ENCODE results near the gene ANK3. TPM values are rescaled to one million over a fixed set of nuclear protein-coding genes. Genes with fewer than 3 reads are reported as not detected.

The ANK3 gene
- total RNA-seq, 1 experiment from 2014 or later = 29.8 TPM

GRCh38 chr10:60397792-60398191 is 8.1 kb upstream of the ANK3 start:
- no peaks in the 10 kb centered on the region for H3K4me1 Mint-ChIP-seq (ENCODE audit: low read depth, unreplicated experiment)
- H3K27ac Mint-ChIP-seq (ENCODE audit: unreplicated experiment) = no peak overlapping the region
- DNase-seq = no peak

GRCh38 chr10:60396766-60397165 is 7.1 kb upstream of the ANK3 start:
- intact Hi-C loops (cut with micrococcal nuclease; ENCODE audit: unreplicated experiment) = no loop called here
- TF ChIP-seq CTCF (IDR thresholded peaks at IDR 0.05; ENCODE audit: unreplicated experiment) = no peak
- no peaks in the 10 kb centered on the region for H3K36me3 Mint-ChIP-seq (ENCODE audit: insufficient read depth, unreplicated experiment)
- H3K4me3 Mint-ChIP-seq (ENCODE audit: low read depth, unreplicated experiment) = no peak overlapping the region
- H3K27ac Mint-ChIP-seq (ENCODE audit: unreplicated experiment) = no peak overlapping the region
- no peaks in the 10 kb centered on the region for H3K4me1 Mint-ChIP-seq (ENCODE audit: low read depth, unreplicated experiment)
- no peak for DNase-seq
- no peaks in the 10 kb centered on the region for H3K9me3 Mint-ChIP-seq (ENCODE audit: low read depth, unreplicated experiment)
- no TSS peak for BruUV-seq (replicated peaks)
- H3K27me3 Mint-ChIP-seq (ENCODE audit: unreplicated experiment) = no peaks in the 10 kb centered on the region
- CTCF ChIA-PET = interaction anchor here (1.2 kb wide), 1 partner anchor 12 kb away, joined by 3 read pairs; no protein-coding TSS in a partner anchor

More at GRCh38 chr10:60397792-60398191, 8.1 kb upstream of the ANK3 start:
- Mint-ChIP-seq H3K36me3 (ENCODE audit: insufficient read depth, unreplicated experiment) (no peaks in the 10 kb centered on the region), H3K4me3 (ENCODE audit: low read depth, unreplicated experiment) (no peak overlapping the region), H3K9me3 (ENCODE audit: low read depth, unreplicated experiment) (no peaks in the 10 kb centered on the region), H3K27me3 (ENCODE audit: unreplicated experiment) (no peaks in the 10 kb centered on the region)
- no TSS peak for BruUV-seq (replicated peaks)
- TF ChIP-seq CTCF (IDR thresholded peaks at IDR 0.05; ENCODE audit: unreplicated experiment) = no peak
- CTCF ChIA-PET = no interaction called here
- intact Hi-C loops (cut with micrococcal nuclease; ENCODE audit: unreplicated experiment) = no loop called here

GRCh38 chr10:60395711-60396110 is 6.0 kb upstream of the ANK3 start:
- no peaks in the 10 kb centered on the region for H3K27me3 Mint-ChIP-seq (ENCODE audit: unreplicated experiment)
- intact Hi-C loops (cut with micrococcal nuclease; ENCODE audit: unreplicated experiment) = no loop called here
- H3K4me1 Mint-ChIP-seq (ENCODE audit: low read depth, unreplicated experiment) = no peaks in the 10 kb centered on the region
- no peak for TF ChIP-seq CTCF (IDR thresholded peaks at IDR 0.05; ENCODE audit: unreplicated experiment)
- CTCF ChIA-PET = interaction anchor here (1.2 kb wide), 1 partner anchor 11 kb away, joined by 3 read pairs; no protein-coding TSS in a partner anchor
- no peak for DNase-seq
- no peaks in the 10 kb centered on the region for H3K36me3 Mint-ChIP-seq (ENCODE audit: insufficient read depth, unreplicated experiment)
- H3K9me3 Mint-ChIP-seq (ENCODE audit: low read depth, unreplicated experiment) = no peaks in the 10 kb centered on the region
- no peak overlapping the region for H3K4me3 Mint-ChIP-seq (ENCODE audit: low read depth, unreplicated experiment)
- H3K27ac Mint-ChIP-seq (ENCODE audit: unreplicated experiment) = no peak overlapping the region
- no TSS peak for BruUV-seq (replicated peaks)

- CTCF ChIA-PET = no interaction called here
- DNase-seq = no peak
- Mint-ChIP-seq H3K9me3 (ENCODE audit: low read depth, unreplicated experiment) (no peaks in the 10 kb centered on the region), H3K27me3 (ENCODE audit: unreplicated experiment) (no peaks in the 10 kb centered on the region), H3K27ac (ENCODE audit: unreplicated experiment) (no peak overlapping the region), H3K4me1 (ENCODE audit: low read depth, unreplicated experiment) (peaks cover 3% of the 10 kb centered on the region), H3K4me3 (ENCODE audit: low read depth, unreplicated experiment) (no peak overlapping the region), H3K36me3 (ENCODE audit: insufficient read depth, unreplicated experiment) (no peaks in the 10 kb centered on the region)
- no peak for TF ChIP-seq CTCF (IDR thresholded peaks at IDR 0.05; ENCODE audit: unreplicated experiment)
- intact Hi-C loops (cut with micrococcal nuclease; ENCODE audit: unreplicated experiment) = no loop called here
- BruUV-seq (replicated peaks) = no TSS peak
Observed at GRCh38 chr10:60394446-60394845, 4.8 kb upstream of the ANK3 start.
